ENCODE measurements around the gene SLC35F1. TPM values are rescaled to one million over a fixed set of nuclear protein-coding genes. Genes with fewer than 3 reads are reported as not detected.

Gene SLC35F1
- total and polyA plus RNA-seq, 10 of the 15 experiments (the other 5 are each of a cell fraction or from before 2014, with no cell fraction given): 0.01 TPM; not detected in 9

DNA sequence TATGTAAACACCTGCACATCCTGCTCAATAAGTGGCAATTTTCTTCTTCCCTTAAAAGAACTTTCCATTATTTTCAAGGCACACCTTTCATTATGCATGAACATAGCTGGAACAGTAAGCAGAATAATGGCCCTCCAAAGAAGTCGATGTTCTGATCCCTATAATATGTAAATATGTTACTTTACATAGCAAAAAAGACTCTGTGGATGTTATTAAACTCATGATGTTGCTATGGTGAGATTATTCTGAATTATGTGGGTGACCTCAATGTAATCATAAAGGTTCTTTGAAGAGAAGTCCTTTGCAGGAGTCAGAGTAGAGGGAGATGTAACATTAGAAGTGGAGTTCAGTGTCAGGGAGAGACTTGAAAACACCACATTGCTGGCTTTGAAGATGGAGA lies 341.1 kb downstream of the SLC35F1 start:
- H3K4me2 ChIP-seq (ENCODE audit: control insufficient read depth, insufficient read depth): no peak overlapping the region
- H3K79me2 ChIP-seq (ENCODE audit: control insufficient read depth, insufficient read depth, low read length): no peaks in the 10 kb centered on the region
- no peak for DNase-seq (ENCODE audit: low read depth, low spot score)
- intact Hi-C loops (cut with micrococcal nuclease; ENCODE audit: unreplicated experiment) (no loop called here), in situ Hi-C loops (cut with MboI) (no loop called here)
- no peak for TF ChIP-seq IKZF2 (IDR thresholded peaks at IDR 0.05)
- H3K27ac ChIP-seq (ENCODE audit: control insufficient read depth, insufficient read depth): no peak overlapping the region
- no peak overlapping the region for H2AFZ ChIP-seq (ENCODE audit: control insufficient read depth, low read depth, low read length)
- no peaks in the 10 kb centered on the region for H3K36me3 ChIP-seq (ENCODE audit: control insufficient read depth in 2 of 2, insufficient read depth in 2 of 2, low read length in 1 of 2)
- no peaks in the 10 kb centered on the region for H3K27me3 ChIP-seq (replicated peaks in 1 of 2; ENCODE audit: control insufficient read depth in 2 of 2, insufficient read depth in 2 of 2, low read length in 1 of 2)
- WGBS (ENCODE audit: insufficient coverage, insufficient replicate concordance, low lambda C conversion rate, missing lambda C conversion rate): 0% methylated on average over 1 of the region's 1 CpG
- H4K20me1 ChIP-seq (ENCODE audit: control insufficient read depth, insufficient read depth): no peaks in the 10 kb centered on the region
- BruUV-seq (replicated peaks): no TSS peak
- ATAC-seq: no peak
- H3K4me3 ChIP-seq: no peak overlapping the region
- no peak overlapping the region for H3K9ac ChIP-seq (ENCODE audit: control insufficient read depth, insufficient read depth, low read length)
- ChIA-PET RAD21 (ENCODE audit: unreplicated experiment) (no interaction called here), POLR2A (no interaction called here), SMC1A (ENCODE audit: uncharacterized antibody, unreplicated experiment) (no interaction called here), CTCF (no interaction called here)
- FAIRE-seq: no peak
- no peaks in the 10 kb centered on the region for H3K9me3 ChIP-seq (replicated peaks; ENCODE audit: control insufficient read depth, insufficient read depth, low read length)
- H3K4me1 ChIP-seq (ENCODE audit: control insufficient read depth, insufficient read depth, low read length): no peaks in the 10 kb centered on the region

DNA sequence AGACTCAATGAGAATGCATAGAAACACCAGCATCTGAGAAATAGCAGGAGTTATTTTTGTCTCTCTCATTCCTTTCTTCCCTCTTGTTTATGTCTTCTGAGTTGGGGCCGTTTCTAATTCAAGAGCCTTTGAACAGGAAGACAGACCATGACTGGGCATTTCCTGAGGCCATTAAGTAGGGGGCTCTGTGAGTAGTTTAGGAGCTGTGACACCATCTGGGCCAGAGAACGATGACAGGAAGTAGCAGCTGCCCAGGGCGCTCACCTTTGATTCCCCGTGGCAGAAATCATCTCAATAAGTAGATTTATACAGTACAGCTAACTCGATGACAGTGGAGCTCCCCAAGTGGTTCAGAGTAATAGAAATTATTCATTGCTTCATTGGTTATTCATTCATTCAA lies 342.6 kb downstream of the SLC35F1 start:
- POLR2A ChIA-PET: no interaction called here
- no peaks in the 10 kb centered on the region for H3K36me3 ChIP-seq (ENCODE audit: control insufficient read depth in 2 of 2, insufficient read depth in 2 of 2, low read length in 1 of 2)
- CTCF ChIA-PET: interaction anchor here (1.5 kb wide), 1 partner anchor 16 kb away, joined by 4 read pairs; no protein-coding TSS in a partner anchor
- H3K9ac ChIP-seq (ENCODE audit: control insufficient read depth, insufficient read depth, low read length): no peak overlapping the region
- FAIRE-seq (no peak), ATAC-seq (no peak), DNase-seq (ENCODE audit: low read depth, low spot score) (no peak)
- H4K20me1 ChIP-seq (ENCODE audit: control insufficient read depth, insufficient read depth): no peaks in the 10 kb centered on the region
- WGBS (ENCODE audit: insufficient coverage, insufficient replicate concordance, low lambda C conversion rate, missing lambda C conversion rate): 13% methylated on average over 5 of the region's 5 CpGs
- no peak overlapping the region for H3K4me2 ChIP-seq (ENCODE audit: control insufficient read depth, insufficient read depth)
- RAD21 ChIA-PET (ENCODE audit: unreplicated experiment): no interaction called here
- H3K9me3 ChIP-seq (replicated peaks; ENCODE audit: control insufficient read depth, insufficient read depth, low read length): no peaks in the 10 kb centered on the region
- no peak overlapping the region for H2AFZ ChIP-seq (ENCODE audit: control insufficient read depth, low read depth, low read length)
- in situ Hi-C loops (cut with MboI): no loop called here
- H3K4me3 ChIP-seq: no peak overlapping the region
- no peak overlapping the region for H3K27ac ChIP-seq (ENCODE audit: control insufficient read depth, insufficient read depth)
- intact Hi-C loops (cut with micrococcal nuclease; ENCODE audit: unreplicated experiment): no loop called here
- H3K4me1 ChIP-seq (ENCODE audit: control insufficient read depth, insufficient read depth, low read length): no peaks in the 10 kb centered on the region
- H3K79me2 ChIP-seq (ENCODE audit: control insufficient read depth, insufficient read depth, low read length): no peaks in the 10 kb centered on the region
- TF ChIP-seq, protein P1, sequence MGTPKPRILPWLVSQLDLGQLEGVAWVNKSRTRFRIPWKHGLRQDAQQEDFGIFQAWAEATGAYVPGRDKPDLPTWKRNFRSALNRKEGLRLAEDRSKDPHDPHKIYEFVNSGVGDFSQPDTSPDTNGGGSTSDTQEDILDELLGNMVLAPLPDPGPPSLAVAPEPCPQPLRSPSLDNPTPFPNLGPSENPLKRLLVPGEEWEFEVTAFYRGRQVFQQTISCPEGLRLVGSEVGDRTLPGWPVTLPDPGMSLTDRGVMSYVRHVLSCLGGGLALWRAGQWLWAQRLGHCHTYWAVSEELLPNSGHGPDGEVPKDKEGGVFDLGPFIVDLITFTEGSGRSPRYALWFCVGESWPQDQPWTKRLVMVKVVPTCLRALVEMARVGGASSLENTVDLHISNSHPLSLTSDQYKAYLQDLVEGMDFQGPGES (IDR thresholded peaks at IDR 0.05): no peak
- TF ChIP-seq STAT1 (conservative IDR thresholded peaks at IDR 0.05) (no peak), RAD21 (IDR thresholded peaks at IDR 0.05; ENCODE audit: insufficient read depth, low read depth, low read length) (no peak), ZSCAN29 (IDR thresholded peaks at IDR 0.05) (no peak), TARDBP (IDR thresholded peaks at IDR 0.05; ENCODE audit: borderline replicate concordance) (no peak), FOXM1 (IDR thresholded peaks at IDR 0.05; ENCODE audit: low read depth, low read length) (no peak), POU2F2 (IDR thresholded peaks at IDR 0.05; ENCODE audit: borderline replicate concordance, low read depth, low read length) (no peak), ZBED1 (IDR thresholded peaks at IDR 0.05; ENCODE audit: borderline replicate concordance) (no peak), WRNIP1 (IDR thresholded peaks at IDR 0.05; ENCODE audit: borderline replicate concordance, low read depth, low read length) (no peak)
- H3K27me3 ChIP-seq (replicated peaks in 1 of 2; ENCODE audit: control insufficient read depth in 2 of 2, insufficient read depth in 2 of 2, low read length in 1 of 2): no peaks in the 10 kb centered on the region
- SMC1A ChIA-PET (ENCODE audit: uncharacterized antibody, unreplicated experiment): no interaction called here
- BruUV-seq (replicated peaks): no TSS peak
